ENCODE results near the gene DDX50. TPM values are rescaled to one million over a fixed set of nuclear protein-coding genes. Genes with fewer than 3 reads are reported as not detected.

DDX50 gene
- total RNA-seq, 1 experiment from 2014 or later, result 50.7 TPM

DNA sequence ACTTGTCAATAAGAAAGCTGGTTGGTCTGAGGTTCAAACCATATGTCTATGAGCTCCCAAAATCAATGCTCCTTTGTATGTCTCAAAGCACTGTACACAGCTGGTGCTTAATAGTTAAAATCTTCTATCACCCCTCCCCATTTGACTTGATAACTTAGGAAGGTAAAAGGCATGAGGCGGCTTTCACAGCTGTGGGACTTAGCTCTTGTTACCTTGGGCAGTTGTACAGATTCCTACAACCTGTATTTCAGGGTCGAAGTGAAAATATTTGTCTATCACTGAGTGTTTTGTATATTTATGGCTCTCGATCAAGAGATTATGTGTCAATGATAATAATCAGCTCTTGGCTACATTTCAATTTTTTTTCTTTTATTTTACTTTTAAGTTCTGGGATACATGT, 86.5 kb downstream of the DDX50 start:
- no peak overlapping the region for H4K8ac ChIP-seq (replicated peaks; ENCODE audit: insufficient read length, low read depth, low read length)
- H3K4me2 ChIP-seq (ENCODE audit: insufficient read depth, insufficient read length, low read length), result no peak overlapping the region
- H3K27me3 ChIP-seq (ENCODE audit: insufficient read depth, low read length), result no peaks in the 10 kb centered on the region
- DNase-seq, result no peak
- peaks cover 13% of the 10 kb centered on the region; the same call in 1 of the 2 replicates for H3K79me2 ChIP-seq (ENCODE audit: insufficient read depth, low read length)
- no peaks in the 10 kb centered on the region for H3K9me3 Mint-ChIP-seq
- H3K4me3 Mint-ChIP-seq, result peak overlapping the region in 1 of 2 experiments; percentile 100; a peak in 1 of 5 replicates
- H3K4ac ChIP-seq (ENCODE audit: low read depth, low read length), result no peak overlapping the region
- H3K9ac ChIP-seq (ENCODE audit: extremely low read depth, insufficient read length, low read length), result no peak overlapping the region
- H2AFZ ChIP-seq (ENCODE audit: low read length), result no peak overlapping the region
- peaks cover 9 to 47% (median 32%) of the 10 kb centered on the region in 3 experiments; a peak in 6 of 7 replicates for H3K36me3 Mint-ChIP-seq (ENCODE audit: insufficient read depth in 1 of 3, low read depth in 3 of 3)
- peak overlapping the region in 1 of 3 experiments; percentile 47; a peak in 2 of 7 replicates for H3K27ac Mint-ChIP-seq
- H3K18ac ChIP-seq (ENCODE audit: insufficient read length, low read depth, low read length), result no peak overlapping the region
- H3K27ac ChIP-seq (ENCODE audit: insufficient read length, low read depth, low read length), result no peak overlapping the region
- WGBS (ENCODE audit: extremely low coverage, insufficient read length, low lambda C conversion rate), result no CpG with 5 or more reads among the region's 3 CpGs
- no peaks in the 10 kb centered on the region for H3K9me3 ChIP-seq (ENCODE audit: control insufficient read depth, low read depth, low read length)
- no peaks in the 10 kb centered on the region for H3K79me1 ChIP-seq (ENCODE audit: insufficient read depth, low read depth, low read length, poor library complexity, severe bottlenecking)
- H3K23me2 ChIP-seq (ENCODE audit: insufficient read length, low read depth, low read length, poor library complexity, severe bottlenecking), result no peaks in the 10 kb centered on the region
- H4K91ac ChIP-seq (ENCODE audit: insufficient read length, low read depth, low read length), result no peak overlapping the region
- H2AK5ac ChIP-seq (ENCODE audit: insufficient read length, low read length), result no peak overlapping the region
- H4K20me1 ChIP-seq (ENCODE audit: control insufficient read depth, insufficient read depth, insufficient read length), result no peaks in the 10 kb centered on the region
- H3K4me1 Mint-ChIP-seq, result peaks cover 14 to 23% of the 10 kb centered on the region in 2 experiments
- no peak overlapping the region for H4K5ac ChIP-seq (ENCODE audit: insufficient read length, low read depth, low read length)
- H3K23ac ChIP-seq (ENCODE audit: insufficient read length, low read depth, low read length), result no peak overlapping the region
- no peak overlapping the region for H3T11ph ChIP-seq (ENCODE audit: low read length)
- no peak overlapping the region for H3K14ac ChIP-seq (ENCODE audit: insufficient read depth, low read length)
- no peak overlapping the region for H2BK5ac ChIP-seq (ENCODE audit: insufficient read length, low read length)
- H3K27me3 Mint-ChIP-seq (ENCODE audit: low read depth), result no peaks in the 10 kb centered on the region; the same call in 1 of the 2 replicates
- H3K4me1 ChIP-seq (ENCODE audit: insufficient read depth, low read length), result no peaks in the 10 kb centered on the region; the same call in 1 of the 2 replicates
- H2BK20ac ChIP-seq (ENCODE audit: low read depth, low read length, poor library complexity, severe bottlenecking), result no peak overlapping the region
- H2BK15ac ChIP-seq (ENCODE audit: low read depth, low read length), result no peak overlapping the region
- H2BK12ac ChIP-seq (ENCODE audit: insufficient read length, low read depth, low read length), result no peak overlapping the region
- no peak overlapping the region for H2BK120ac ChIP-seq (ENCODE audit: low read depth, low read length, poor library complexity, severe bottlenecking)
- TF ChIP-seq, protein P1, sequence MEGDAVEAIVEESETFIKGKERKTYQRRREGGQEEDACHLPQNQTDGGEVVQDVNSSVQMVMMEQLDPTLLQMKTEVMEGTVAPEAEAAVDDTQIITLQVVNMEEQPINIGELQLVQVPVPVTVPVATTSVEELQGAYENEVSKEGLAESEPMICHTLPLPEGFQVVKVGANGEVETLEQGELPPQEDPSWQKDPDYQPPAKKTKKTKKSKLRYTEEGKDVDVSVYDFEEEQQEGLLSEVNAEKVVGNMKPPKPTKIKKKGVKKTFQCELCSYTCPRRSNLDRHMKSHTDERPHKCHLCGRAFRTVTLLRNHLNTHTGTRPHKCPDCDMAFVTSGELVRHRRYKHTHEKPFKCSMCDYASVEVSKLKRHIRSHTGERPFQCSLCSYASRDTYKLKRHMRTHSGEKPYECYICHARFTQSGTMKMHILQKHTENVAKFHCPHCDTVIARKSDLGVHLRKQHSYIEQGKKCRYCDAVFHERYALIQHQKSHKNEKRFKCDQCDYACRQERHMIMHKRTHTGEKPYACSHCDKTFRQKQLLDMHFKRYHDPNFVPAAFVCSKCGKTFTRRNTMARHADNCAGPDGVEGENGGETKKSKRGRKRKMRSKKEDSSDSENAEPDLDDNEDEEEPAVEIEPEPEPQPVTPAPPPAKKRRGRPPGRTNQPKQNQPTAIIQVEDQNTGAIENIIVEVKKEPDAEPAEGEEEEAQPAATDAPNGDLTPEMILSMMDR (conservative IDR thresholded peaks at IDR 0.05), result no peak
- H3K56ac ChIP-seq (ENCODE audit: insufficient read length, low read depth, low read length), result no peak overlapping the region

Data from H9 (cell line).